ENCODE measurements around the gene REV1.

- TF ChIP-seq ZNF383 (CRISPR knock-in tag; IDR thresholded peaks at IDR 0.05; ENCODE audit: borderline replicate concordance) (no peak), SALL2 (CRISPR knock-in tag; IDR thresholded peaks at IDR 0.05) (no peak), ZFP82 (CRISPR knock-in tag; IDR thresholded peaks at IDR 0.05; ENCODE audit: borderline replicate concordance) (no peak)
These were observed 107.7 kb downstream of the REV1 start for GRCh38 chr2:99382143-99382542.
